Activated naive CD8-positive, alpha-beta T cell treated with anti-CD3 and anti-CD28 coated beads, Interleukin-2, amount 50 U/mL, for 16 hours (primary cell): ENCODE measurements around the gene ETS1.
"Not testable (repeated sequence)": the region's sequence is repeated elsewhere in the genome, so short reads cannot be mapped to it uniquely, and the experiment has no call there.

Experiments
- DNase-seq: peaks from one replicate; pipeline ENCODE4 v3.0.0-alpha.2; 2020; ENCODE audit warnings: low read depth, low spot score

ETS1 gene

DNA sequence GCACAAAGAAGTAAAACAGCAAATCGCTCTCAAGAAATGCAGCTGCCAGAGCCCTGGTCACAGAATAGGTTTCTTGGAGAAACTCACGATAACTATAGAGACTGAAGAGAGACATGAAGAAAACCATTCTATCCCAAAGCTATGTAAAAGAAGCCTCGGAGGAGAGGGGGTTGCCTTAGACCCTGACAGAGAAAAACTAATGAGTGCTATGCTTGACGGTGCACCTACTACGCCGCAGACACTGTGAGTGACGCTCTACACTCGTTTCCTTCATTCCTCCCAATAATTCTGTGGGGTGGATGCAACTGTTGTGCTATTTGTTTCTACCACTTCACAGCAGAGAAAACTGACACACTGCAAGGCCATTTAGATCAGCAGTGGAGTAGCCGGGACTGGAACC, 121.8 kb downstream of the ETS1 start:
- DNase-seq: no peak

DNA sequence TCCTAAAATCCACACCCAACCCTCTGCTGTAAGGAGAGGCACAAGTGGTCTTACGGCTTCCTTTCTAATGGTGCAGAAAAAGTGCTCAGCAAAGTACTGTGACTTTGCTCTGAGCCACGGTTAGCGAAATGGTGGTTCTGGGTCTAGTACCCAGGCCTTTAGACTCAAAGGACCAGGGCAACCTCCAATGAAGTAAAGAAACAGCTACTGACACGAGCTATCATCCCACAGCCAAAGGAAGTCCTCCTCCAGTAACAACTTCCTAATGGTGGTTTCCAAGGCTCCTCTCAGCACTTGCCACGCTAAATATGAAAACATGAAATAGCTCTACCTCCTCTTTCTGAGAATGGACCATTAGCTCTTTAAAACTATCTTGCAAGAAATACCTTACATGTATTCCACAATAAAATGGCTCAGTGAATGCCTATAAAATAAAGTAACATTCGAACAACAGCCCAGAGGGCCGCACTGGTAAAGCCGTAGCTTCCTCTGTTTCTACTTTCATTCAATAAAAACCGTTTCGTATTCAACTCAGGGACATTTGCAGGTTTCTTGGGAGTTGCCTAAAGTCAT, 122.4 kb downstream of the ETS1 start:
- no peak for DNase-seq

DNA sequence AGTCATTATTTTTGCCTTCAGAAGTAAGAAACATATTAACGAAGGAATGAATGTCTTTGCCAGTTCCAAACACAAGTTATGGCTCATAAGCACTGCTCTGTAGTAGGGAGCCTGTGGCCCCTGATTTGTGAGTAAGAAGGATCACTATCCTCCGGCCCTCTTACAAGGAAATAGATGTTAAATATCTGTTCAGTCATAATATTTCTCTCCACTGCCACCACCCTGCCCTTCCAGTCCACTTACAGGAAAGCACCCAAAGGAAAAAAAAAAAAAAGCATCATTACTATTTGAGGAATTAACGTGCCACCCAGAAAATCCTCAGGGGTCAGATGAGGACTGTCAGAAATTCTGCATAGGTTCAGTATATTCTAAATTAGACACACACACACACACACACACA, 123.4 kb downstream of the ETS1 start:
- DNase-seq: no peak

DNA sequence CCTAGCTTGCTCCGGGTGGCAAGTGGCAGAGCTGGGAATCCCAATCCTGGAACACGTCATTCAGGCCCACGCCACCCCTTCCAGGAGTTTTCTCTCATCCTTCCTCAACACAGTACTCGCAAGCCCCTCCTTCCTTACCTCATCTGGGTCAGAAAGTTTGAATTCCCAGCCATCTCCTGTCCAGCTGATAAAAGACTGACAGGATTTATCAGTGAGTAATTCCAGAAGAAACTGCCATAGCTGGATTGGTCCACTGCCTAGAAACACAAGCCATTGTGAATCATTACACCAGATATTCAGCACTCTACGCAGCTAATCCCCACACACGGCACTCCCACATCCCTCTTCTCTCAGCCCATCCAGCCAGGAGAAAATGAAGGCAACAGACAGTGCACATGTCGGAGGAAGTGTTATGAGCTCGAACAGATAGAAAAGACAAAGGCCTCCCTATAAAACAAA, 124.0 kb downstream of the ETS1 start:
- no peak for DNase-seq

DNA sequence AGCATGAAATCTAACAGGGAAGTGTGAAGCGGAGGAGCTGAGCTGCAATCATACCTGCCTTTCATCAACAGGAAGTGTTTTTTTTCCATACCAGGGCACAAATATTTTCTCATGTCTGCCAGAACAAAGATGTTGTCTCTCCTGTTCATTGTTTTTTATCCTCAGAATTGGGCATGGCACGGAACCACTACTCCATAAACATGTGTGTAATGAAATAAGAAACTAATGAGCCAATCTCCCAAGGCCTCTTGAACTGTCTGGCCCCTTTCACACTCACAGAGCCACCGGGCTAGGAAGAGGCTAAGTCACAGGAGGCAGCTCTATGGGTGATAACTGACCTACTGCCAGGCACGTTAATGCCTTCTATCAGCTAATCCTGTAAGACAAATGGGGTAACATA, 124.4 kb downstream of the ETS1 start:
- no peak for DNase-seq

DNA sequence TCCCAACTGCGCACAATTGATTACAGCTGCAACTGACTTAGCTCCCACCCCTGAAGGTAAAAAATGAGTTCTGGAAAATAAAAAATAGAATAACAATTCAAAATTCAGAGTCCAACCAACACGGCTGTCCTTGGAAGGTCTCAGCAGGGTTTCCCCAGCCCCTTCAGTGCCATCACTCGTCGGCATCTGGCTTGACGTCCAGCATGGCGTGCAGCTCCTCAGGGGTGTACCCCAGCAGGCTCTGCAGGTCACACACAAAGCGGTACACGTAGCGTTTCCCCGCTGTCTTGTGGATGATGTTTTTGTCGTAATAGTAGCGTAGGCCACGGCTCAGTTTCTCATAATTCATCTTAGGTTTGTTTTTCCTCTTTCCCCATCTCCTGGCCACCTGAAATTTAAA, 125.2 kb downstream of the ETS1 start:
- DNase-seq: no peak

DNA sequence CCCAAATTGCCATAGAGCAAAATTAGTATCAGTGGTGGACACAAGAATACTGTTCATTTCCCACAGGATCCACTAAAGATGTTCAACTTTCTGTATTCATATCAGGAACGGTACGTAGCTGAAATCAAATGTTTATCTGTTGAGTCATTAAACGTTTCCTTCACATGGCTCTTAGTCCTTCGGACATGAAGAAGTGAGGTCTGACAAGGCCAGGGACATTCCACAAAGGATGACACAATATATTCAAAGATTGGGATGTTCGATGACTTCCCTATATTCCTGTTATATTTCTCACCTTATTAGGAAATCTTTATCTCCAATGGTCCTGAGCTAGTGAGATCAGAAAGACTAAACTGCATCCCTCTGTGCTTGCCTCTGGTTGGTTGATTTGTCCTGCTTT, 129.0 kb downstream of the ETS1 start:
- no peak for DNase-seq

DNA sequence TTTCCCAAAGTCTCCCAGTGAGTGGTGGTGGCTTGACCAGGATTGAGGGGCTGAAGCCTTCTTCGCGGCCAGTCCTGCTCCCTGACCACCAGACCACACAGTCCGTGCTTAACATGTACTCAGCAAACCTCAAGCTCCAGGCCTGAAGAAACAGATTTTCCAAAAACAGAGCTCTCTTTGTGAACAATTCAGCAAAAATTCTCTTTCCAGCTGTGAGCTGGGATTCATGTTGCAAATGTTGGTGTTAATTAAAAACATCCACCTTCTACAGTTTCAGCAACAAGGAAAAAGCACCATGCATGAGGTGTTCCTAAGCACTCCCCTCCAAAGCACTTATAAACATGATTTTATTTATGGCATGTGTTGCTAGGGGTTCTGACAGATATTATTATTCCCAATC, 129.5 kb downstream of the ETS1 start:
- DNase-seq: no peak

DNA sequence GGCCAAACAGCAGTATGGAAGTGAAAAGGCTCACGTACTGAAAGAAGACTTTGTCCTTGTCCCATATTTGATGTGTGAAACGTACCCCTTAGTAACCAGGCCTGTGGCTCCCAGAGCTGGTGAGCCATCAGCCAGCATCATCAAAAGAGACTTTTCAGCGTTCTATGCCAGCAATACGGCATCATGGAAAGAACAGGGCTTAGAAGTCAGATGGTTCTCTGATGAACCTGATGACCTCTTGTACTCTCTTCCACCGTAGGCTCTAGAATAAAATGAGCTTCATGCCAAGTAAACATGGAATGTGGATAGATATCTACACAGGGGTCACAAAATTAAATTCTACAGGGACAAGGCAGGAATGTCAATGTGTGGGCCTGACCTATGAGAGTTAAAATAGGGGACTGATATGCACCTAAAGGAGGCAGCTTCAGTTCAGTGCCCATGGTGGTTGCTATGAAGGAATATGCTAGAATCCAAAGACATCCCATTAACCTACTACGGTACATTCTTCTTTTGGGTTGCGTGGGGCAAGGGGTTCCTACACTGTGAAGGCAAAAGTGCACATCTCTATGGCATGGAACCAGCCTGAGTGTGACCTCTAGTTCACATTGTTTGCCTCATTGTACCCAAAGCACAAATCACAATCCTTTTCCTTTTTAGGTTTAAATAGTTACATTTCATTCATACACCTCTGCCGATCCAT, 130.6 kb downstream of the ETS1 start:
- no peak for DNase-seq

DNA sequence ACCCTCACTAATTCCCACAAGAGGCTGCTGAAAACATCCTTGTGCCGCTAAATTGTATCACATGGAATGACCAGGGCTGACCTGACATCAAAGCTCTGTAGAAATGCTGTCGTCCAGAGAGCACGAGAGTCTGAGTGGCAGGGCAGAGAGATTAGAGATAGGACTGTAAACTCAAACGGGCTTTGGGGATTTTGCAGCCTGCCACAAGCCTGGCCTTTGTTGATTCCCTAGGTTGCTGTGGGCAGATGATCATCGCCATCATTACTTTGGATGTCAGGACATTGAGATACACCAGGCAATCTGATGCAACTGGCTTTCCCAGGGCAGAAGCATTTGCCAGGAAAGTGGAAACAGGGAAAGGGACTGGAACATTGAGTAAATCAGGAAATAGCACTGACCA, 131.6 kb downstream of the ETS1 start:
- DNase-seq: no peak

DNA sequence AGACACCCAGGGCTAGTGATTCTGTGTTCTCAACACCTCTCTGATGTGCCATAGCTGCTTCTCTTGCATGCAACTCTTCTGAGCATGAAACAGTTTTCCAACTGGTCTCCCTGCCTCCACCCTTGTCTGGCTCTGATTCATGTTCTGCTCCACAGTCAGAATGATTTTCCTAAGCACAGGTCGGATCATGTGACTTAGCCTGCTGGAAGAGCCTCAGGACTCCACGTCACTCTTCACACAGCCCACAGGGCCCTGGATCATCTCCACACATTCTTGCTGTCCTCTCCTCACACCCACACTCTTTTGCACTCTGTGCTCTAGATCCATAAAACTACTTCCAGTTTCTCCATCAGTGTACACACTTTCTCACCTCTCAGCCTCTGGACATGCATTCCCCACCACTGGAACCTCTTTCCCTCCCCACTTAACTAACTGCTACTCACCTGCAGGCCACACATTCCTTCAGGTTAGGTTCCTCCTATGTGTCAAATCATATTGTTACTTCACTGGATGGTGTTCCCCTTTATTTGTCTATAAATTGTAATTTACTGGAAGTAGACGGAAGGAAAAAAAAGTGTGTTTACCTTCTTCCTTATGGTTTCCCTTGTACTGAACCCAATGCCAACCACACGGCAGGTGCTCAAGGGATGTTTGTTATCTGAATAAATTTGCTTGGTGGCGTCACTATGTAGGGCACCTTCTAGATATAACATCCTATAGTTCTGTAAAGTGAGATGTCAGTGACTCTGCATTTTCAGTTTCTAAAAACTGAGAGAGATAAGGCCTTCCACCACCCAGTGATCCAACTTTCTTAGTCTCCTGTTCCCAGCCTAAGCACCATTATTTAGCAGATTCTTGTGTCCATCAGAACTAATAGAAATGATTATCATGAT, 133.7 kb downstream of the ETS1 start:
- DNase-seq: no peak

DNA sequence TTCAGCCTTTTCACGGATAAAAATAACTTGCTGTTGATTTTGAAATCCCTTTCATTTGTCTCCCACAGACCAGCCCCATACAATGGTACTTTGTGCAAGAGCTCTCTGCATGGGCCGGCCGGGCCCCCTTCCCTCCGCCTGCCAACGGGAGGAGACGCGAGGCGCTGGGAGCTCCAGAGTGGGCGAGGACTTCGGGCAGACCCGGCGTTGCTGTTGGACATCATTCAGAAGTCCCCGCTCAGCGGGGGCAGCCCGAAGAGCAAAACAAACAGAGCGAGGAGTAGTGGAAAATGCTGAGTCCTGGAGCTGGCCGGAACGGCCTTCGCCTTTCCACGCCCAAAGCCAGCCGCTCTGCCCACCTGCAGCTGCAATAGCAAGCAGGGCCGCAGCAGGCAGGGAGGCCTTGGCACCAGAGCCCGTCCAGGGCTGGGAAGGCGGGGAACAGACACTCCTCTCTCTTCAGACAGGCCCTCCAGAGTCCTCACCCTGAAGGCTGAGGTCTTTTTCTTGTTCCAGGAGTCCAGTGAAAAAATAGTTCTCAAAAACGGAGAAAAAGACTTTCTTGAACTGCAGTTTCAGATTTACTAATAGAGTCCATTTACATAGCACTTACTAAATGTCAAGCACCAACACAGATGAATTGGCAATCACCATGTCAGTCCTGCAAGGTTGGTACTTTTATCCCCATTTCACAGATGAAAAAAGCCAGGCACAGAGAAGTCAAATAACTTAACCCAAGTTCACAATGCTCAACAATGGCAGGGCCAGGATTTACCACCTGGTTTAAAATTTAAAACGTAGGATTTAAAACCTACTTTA, 135.5 kb downstream of the ETS1 start:
- no peak for DNase-seq

DNA sequence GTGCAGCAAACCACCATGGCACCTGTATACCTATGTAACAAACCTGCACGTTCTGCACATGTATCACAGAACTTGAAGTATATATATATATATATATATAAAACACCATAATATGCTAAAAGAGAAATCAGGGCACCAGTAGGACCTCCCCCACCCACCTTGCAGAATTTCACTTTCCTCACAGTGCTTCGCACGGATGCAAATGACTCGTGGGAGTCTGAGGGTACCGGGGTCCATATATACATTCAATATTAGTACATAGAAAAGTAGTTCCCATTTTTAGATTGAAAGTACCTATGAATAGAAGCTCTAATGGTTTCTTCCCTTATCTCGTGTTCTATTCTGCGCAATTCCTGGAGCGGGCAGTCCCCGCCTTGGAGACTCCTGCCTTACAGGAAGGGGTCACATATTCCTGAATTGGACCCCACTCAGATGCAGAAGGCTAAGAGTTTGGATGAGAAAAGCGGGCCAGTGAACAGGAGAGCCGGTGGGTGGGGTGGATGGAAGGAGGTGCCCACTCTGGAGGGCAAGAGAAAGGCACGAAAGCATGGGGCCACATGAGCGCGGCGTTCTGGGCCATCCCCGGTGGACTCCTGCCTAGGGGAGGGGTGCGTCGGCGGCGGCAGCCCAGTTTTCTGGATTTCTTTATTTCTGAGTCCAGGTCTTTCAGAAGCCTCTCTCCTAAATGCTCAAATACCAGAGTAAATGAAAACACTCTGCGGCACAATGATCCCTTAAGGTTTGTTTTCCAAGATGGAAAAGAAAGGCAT, 136.3 kb downstream of the ETS1 start:
- no peak for DNase-seq

DNA sequence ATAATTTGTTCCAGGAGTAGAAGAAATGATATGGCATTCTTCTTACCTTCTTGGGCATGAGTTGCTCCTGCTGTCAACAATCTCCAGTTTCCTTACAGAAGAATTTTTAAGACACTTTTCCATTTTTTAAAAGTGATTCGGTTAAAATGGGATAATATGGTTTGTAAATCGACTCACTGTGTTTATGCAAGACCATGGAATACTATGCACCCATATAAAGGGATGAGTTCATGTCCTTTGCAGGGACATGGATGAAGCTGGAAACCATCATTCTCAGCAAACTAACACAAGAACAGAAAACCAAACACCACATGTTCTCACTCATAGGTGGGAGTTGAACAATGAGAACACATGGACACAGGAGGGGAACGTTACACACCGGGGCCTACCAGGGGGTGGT, 136.9 kb downstream of the ETS1 start:
- not testable (repeated sequence) for DNase-seq

DNA sequence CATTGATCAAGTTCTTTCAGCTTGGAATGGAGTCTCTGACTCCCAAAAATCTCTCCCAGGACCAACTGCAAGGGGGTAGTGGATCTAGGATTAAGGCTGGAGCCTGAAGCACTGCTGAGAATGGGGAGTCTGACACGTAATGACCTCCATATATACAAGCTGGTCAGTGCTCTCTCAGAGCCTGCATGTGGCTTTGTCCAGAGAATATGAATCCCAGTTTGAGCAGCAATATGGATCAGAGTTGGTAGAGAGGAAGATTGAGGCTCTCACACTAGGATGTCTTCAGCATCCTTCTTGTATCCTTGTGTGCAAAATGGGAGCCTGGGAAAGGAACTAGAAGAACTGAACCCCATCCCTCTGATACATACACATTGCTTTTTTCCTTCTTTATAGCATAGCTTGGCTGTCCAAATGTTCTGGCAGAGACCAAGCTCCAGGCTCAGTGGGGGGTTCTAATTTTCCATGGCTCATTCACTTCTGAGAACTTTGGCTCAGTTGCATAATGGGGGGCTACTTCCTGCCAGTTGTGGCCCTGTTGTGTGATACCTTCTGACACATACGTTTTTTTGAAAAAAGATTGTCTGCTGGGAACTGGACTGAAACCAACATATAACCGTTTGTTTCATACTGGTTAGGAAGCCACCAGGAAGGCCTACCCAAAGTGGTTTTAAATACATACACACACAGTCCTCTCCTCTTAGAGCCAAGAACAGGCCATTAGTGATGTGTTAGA, 138.2 kb downstream of the ETS1 start:
- DNase-seq: no peak

DNA sequence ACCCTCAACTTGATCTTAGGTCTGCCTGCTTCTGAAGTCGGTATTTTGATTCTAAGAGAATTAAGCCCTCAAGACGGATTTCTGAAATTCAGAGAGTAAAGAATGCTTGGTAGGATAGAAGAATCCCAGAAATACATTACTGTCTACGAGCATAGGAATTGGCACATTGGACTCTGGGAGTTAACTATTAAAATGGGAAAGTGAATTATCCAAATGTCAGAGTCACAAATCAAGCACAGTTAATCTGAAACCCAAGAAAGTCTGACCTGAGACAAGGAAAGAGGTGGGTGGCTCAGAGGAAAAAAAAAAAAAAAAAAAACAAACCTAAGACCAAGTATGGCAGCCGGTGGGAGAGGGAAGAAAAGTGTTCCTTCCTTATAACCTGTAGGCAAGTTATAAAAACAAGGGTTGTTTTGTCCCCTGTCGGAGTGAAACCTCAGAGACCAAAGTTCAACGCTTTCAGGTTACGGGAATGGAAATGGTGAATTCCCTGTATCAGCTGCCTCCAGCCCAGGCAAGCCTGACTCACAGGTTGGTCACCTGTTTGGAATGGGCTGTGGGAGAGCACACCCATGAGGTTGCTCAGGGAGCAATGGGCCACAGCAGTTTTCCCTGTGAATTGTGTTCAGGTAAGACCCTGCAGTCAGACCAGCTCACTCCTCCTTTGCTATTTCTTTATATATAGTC, 139.0 kb downstream of the ETS1 start:
- no peak for DNase-seq

DNA sequence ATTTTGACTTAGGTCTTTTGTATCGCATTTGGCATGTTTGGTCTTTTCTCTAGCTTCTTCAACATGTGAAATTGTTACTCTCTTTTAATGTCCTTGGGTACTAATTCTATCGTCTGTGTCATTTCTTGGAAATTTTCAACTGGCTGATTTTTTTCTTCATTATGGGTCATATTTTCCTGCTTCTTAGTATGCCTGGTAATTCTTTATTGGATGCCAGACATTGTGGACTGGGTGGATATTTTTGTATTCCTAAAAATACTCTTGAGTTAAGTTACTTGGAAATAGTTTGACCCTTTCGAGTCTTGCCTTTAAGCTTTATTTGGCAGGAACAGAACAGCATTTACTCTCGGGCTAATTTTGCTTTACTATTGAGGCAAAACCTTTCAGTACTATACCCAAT, 140.1 kb downstream of the ETS1 start:
- no peak for DNase-seq

DNA sequence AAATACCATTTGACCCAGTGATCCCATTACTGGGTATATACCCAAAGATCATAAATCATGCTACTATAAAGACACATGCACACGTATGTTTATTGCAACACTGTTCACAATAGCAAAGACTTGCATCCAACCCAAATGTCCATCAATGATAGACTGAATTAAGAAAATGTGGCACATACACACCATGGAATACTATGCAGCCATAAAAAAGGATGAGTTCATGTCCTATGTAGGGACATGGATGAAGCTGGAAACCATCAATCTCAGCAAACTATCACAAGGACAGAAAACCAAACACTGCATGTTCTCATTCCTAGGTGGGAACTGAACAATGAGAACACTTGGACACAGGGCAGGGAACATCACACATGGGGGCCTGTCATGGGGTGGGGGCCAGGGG, 141.4 kb downstream of the ETS1 start:
- DNase-seq: not testable (repeated sequence)

DNA sequence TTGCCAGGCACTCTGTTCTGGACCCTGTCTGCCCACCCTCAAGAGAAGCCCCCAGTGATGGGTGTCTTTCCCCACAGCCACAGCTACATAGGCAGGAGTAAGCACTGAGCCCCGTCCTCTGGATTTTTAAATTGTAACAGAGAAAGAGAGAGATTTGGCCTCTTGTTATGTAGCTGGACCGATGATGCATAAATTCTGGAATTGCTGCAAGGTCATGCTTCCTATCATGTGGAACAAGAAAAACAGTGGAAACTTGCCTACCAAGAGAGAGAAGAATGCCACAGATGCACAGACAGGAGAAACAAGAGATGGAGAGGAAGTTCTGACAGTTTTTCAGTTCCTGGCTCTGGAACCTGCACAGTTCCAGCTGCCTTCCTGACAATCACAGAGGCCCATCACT, 150.2 kb downstream of the ETS1 start:
- DNase-seq: no peak

DNA sequence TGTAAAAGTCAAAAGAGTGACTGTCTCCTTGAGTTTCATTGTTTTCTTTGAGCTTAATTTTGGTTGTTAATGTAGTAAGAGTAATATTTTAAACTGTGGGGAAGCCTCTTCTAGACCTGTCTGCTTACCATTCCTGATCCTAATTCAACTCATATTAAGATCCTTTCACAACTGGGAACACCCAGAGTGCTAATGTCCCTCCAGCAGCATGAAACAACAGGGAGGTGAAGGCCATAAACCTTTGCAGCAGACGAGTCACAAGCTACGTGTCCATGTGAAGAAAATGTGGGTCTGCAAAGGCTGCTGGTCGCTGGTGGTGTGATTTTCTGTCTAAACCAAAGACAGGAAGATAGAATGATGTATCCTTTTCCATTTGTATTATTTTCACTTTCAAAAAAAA, 152.5 kb downstream of the ETS1 start:
- no peak for DNase-seq
